Measurements from ENCODE around the gene CRIP1.

The CRIP1 gene, protein sequence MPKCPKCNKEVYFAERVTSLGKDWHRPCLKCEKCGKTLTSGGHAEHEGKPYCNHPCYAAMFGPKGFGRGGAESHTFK

DNA sequence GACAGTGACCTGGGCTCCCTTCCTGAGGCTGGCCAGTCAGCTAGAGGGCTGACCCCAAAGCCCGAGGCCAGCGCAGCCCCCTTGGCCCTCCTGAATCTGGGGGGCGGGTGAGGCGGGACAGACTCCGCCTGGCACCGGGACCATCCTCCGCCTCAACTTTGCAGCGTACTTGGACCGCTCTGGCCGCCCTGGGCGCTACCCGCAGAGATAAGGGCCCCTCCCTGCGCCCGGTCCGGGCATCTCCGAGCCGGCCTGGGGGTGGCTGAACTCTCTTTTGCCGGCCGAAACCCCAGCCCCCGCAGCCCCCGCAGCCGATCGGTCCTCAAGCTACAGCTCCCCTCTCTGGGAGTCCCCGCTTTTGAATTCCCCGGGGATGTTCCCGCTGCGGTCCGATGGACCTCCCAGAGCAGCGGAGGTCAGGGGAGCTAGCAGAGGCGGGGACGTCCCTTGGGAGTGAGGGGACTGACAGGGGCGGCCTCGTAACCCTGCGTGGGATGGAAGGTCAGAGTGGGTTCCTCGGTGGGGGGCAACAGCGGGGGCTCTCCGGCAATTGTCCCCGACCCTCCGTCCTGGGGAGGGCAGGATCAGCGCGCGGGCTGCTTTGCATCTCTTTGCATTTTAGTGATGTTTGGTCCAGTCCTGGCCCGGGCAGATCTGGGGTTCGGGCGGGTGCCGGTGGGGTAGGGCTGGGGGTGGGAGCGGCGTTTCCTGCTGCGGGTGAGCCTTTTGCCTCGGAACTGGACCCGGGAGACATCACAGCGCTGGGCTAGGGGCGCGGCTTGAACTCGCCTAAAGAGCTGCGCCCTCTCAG lies at the start of gene CRIP1:
CRIP1 (plus strand) TSS at position 724 of the 811 bp plus-strand sequence. CDS start 374 bp downstream, outside the sequence.
- Histone ChIP-seq H3K36me3 (ENCODE audit: control insufficient read depth in 2 of 2, insufficient read depth in 2 of 2, low read length in 2 of 2) (no peaks in the 10 kb centered on the region), H3K27ac (ENCODE audit: low read length) (peak within 1 kb of the TSS; percentile 53), H3K4me3 (ENCODE audit: low read length in 2 of 2) (peak within 1 kb of the TSS; percentile 17 to 78)

DNA sequence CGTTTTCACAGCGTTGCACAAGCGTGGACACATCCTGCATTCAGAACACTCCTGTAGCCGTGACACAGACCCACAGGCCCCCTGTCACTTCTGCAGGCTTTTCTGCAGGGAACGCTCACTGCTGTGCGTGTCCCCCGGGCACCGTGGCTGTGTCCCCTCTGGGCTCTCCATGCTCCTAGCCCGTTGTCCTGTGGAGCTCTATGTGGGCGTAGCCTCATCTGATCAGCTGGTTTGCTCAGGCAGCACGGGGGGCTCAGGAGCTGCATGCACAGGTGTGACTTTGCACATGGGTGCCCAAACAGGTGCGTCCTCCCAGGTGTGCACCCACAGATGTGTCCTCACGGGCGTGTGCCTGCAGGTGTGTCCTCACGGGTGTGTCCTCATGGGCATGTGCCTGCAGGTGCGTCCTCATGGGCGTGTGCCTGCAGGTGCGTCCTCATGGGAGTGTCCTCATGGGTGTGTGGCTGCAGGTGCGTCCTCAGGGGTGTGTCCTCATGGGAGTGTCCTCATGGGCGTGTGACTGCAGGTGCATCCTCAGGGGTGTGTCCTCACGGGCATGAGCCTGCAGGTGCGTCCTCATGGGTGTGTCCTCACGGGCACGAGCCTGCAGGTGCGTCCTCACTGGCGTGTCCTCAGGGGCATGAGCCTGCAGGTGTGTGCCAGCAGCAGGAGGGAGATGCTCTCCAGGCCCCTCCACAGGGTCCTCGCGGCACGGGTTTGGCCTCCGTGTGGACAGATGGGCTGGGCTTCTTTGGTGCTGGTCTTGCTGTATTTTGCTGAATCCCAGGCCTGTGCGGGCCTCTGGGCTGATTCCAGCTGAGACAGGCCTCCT lies 49.6 kb upstream of the CRIP1 start:
- Histone ChIP-seq H3K27me3 (ENCODE audit: control insufficient read depth in 1 of 2, insufficient read depth in 2 of 2, low read length in 2 of 2) (no peaks in the 10 kb centered on the region), H3K9me3 (ENCODE audit: control insufficient read depth in 2 of 2, low read length in 2 of 2) (no peaks in the 10 kb centered on the region), H3K36me3 (ENCODE audit: control insufficient read depth in 2 of 2, insufficient read depth in 2 of 2, low read length in 2 of 2) (peaks cover 0 to 5% of the 10 kb centered on the region in 2 donors), H3K27ac (ENCODE audit: low read length) (no peak overlapping the region), H3K4me1 (ENCODE audit: control insufficient read depth, insufficient read depth, low read length) (peaks cover 5% of the 10 kb centered on the region), H3K4me3 (ENCODE audit: low read length in 2 of 2) (no peak overlapping the region), H3K9ac (ENCODE audit: low read length in 2 of 2) (no peak overlapping the region)

More for the DNA sequence above, at the start of gene CRIP1:
- H3K4me1 ChIP-seq (ENCODE audit: control insufficient read depth, insufficient read depth, low read length): peaks cover 87% of the 10 kb centered on the region
- H3K27me3 ChIP-seq (ENCODE audit: control insufficient read depth in 1 of 2, insufficient read depth in 2 of 2, low read length in 2 of 2): peaks cover 2 to 19% of the 10 kb centered on the region in 2 donors
- H3K9me3 ChIP-seq (ENCODE audit: control insufficient read depth in 2 of 2, low read length in 2 of 2): no peaks in the 10 kb centered on the region
- H3K9ac ChIP-seq (ENCODE audit: low read length in 2 of 2): no peak within 1 kb of the TSS

DNA sequence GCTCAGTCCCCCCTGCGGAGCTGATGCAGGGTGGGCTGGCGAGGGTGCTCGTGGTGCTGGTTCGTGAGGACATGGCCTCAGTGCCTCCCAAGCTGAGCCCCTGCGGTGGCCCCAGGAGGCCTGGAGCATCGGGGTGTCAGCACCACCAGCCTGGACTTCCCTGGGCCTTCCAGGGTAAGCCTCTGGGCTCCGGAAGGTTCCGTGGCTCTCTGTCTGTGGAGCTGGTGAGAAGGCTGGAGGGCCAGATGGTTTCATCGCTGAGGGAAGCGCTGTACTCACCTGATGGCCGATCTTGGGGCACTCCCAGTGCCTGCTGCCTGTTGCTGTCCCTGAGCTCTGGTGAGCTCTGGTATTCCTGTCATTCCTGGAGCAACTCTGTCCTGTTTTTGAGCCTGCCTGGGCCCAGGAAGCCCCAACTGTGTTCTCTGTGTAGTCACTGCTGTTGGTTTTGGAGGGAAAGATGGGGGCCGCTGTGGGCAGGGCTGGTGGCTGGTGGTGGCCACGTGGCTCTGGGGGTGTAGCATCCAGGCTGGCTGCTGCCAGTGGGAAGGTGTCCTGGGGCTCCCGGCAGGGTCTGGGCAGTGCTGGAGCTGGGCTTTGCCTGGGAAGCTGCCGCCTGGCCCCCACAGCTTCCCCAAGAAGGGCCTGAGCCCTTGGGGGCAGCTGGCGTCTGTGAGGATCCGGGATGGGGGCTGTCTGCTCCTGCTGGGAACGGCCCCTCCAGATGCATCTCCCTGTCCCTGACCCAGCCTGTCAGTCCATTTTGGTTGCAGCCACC lies 48.8 kb upstream of the CRIP1 start:
- Histone ChIP-seq H3K4me3 (ENCODE audit: low read length in 2 of 2) (no peak overlapping the region), H3K9me3 (ENCODE audit: control insufficient read depth in 2 of 2, low read length in 2 of 2) (no peaks in the 10 kb centered on the region), H3K4me1 (ENCODE audit: control insufficient read depth, insufficient read depth, low read length) (peaks cover 5% of the 10 kb centered on the region), H3K27me3 (ENCODE audit: control insufficient read depth in 1 of 2, insufficient read depth in 2 of 2, low read length in 2 of 2) (no peaks in the 10 kb centered on the region), H3K9ac (ENCODE audit: low read length in 2 of 2) (no peak overlapping the region), H3K27ac (ENCODE audit: low read length) (no peak overlapping the region), H3K36me3 (ENCODE audit: control insufficient read depth in 2 of 2, insufficient read depth in 2 of 2, low read length in 2 of 2) (peaks cover 0 to 7% of the 10 kb centered on the region in 2 donors)

DNA sequence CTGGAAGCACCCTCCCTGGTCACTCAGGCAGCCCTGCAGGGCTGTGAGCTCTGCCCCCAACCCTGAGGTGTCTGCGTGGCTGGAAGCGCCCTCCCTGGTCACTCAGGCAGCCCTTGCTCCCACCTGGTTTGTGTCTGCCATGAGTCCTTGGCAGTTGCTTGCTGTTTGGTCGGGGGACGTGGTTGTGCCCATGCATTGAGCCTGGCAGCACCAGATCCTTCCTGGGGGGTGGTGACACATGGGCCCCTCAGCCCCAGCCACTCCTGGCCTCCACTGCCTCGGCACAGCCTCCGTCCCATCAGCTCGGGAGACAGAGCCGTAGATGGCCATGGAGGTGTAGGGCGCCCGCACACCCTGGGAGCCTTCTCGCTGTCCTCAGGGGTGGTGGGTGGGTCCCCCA lies 47.5 kb upstream of the CRIP1 start:
- no peak overlapping the region for H3K9ac ChIP-seq (ENCODE audit: low read length in 2 of 2)
- no peaks in the 10 kb centered on the region for H3K9me3 ChIP-seq (ENCODE audit: control insufficient read depth in 2 of 2, low read length in 2 of 2)
- H3K4me3 ChIP-seq (ENCODE audit: low read length in 2 of 2): no peak overlapping the region
- peaks cover 0 to 7% of the 10 kb centered on the region in 2 donors for H3K36me3 ChIP-seq (ENCODE audit: control insufficient read depth in 2 of 2, insufficient read depth in 2 of 2, low read length in 2 of 2)
- no peaks in the 10 kb centered on the region for H3K27me3 ChIP-seq (ENCODE audit: control insufficient read depth in 1 of 2, insufficient read depth in 2 of 2, low read length in 2 of 2)
- peaks cover 5% of the 10 kb centered on the region for H3K4me1 ChIP-seq (ENCODE audit: control insufficient read depth, insufficient read depth, low read length)
- no peak overlapping the region for H3K27ac ChIP-seq (ENCODE audit: low read length)

DNA sequence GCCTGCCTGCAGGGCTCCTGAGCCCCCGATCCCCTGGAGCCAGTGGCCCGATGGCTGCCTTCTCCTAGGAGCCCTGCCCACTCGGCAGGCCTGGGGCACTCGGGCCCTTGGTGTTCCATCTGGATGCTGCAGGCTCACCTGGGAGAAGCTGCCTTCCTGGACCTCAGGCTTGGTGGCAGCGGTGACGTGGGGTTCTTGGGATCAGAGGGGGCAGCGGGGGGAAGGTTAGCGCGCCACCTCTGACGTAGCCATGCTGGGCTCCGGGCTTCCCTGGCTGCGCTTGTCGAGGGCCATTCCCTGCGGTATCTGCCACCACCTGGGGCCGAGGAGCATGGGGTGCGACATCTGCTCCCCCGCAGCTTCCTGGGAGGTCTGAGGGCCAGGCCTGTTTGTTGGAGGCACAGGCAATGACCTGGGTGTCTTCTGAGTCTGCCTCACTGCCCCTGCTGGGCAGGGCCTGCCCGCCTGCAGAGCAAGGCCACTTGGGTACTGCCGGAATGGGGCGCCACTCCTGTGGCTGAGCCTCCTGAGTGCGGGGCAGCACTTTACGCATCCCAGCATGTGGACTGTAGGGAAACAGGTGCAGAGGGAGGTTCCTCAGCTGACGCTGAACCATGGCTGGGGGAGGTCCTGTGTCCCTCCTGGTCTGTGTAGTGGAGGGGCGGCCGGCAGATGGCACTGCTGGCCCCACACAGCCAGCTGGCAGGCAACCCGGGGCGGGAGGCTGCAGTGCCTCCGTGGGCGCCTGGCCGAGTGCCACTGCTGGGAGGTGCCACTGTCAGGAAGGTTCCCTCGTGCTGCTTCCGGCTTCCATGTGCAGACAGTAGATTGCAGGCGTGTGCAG lies 46.8 kb upstream of the CRIP1 start:
- no peak overlapping the region for H3K4me3 ChIP-seq (ENCODE audit: low read length in 2 of 2)
- H3K9ac ChIP-seq (ENCODE audit: low read length in 2 of 2): no peak overlapping the region
- no peak overlapping the region for H3K27ac ChIP-seq (ENCODE audit: low read length)
- H3K4me1 ChIP-seq (ENCODE audit: control insufficient read depth, insufficient read depth, low read length): peaks cover 5% of the 10 kb centered on the region
- H3K27me3 ChIP-seq (ENCODE audit: control insufficient read depth in 1 of 2, insufficient read depth in 2 of 2, low read length in 2 of 2): no peaks in the 10 kb centered on the region
- peaks cover 0 to 7% of the 10 kb centered on the region in 2 donors for H3K36me3 ChIP-seq (ENCODE audit: control insufficient read depth in 2 of 2, insufficient read depth in 2 of 2, low read length in 2 of 2)
- H3K9me3 ChIP-seq (ENCODE audit: control insufficient read depth in 2 of 2, low read length in 2 of 2): no peaks in the 10 kb centered on the region

DNA sequence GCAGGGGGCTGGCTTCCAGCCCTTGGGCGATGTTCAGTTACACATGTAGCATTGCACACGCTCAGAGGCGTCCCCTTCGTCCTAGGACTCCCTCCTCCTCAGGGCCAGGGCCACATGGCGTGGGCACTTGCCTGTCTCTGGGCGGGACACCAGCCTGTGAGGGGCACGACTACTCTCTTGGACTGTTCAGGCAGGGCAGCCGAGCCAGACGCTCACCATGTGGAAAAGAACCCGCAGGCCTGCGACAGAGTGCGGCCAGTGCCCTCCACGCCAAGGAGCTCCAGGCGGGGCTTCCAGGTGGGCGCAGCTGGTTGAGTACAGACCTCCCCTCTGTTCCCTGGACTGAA lies 46.2 kb upstream of the CRIP1 start:
- H3K4me3 ChIP-seq (ENCODE audit: low read length in 2 of 2): no peak overlapping the region
- no peaks in the 10 kb centered on the region for H3K9me3 ChIP-seq (ENCODE audit: control insufficient read depth in 2 of 2, low read length in 2 of 2)
- H3K27me3 ChIP-seq (ENCODE audit: control insufficient read depth in 1 of 2, insufficient read depth in 2 of 2, low read length in 2 of 2): no peaks in the 10 kb centered on the region
- peaks cover 5% of the 10 kb centered on the region for H3K4me1 ChIP-seq (ENCODE audit: control insufficient read depth, insufficient read depth, low read length)
- H3K36me3 ChIP-seq (ENCODE audit: control insufficient read depth in 2 of 2, insufficient read depth in 2 of 2, low read length in 2 of 2): peaks cover 0 to 7% of the 10 kb centered on the region in 2 donors
- no peak overlapping the region for H3K27ac ChIP-seq (ENCODE audit: low read length)
- H3K9ac ChIP-seq (ENCODE audit: low read length in 2 of 2): no peak overlapping the region

DNA sequence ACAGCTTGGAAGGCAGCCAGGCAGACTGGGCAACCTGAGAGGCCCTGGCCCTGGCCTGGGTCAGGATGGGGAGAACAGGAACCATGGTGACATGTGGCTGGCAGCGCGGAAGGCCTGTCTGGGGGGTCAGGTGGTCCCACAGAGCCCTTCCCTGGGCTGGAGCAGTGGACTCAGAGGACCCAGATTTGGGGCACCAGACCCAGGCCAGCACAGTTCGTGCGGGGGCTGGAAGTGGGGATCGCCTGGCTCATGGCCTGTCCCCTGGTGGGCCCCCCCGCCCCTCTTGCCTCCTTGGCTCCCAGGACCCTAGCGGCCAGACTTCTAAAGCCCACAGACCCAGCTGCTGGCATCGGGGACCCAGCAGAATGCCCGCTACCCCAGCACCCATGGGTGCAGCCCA lies 45.7 kb upstream of the CRIP1 start:
- Histone ChIP-seq H3K27ac (ENCODE audit: low read length) (no peak overlapping the region), H3K36me3 (ENCODE audit: control insufficient read depth in 2 of 2, insufficient read depth in 2 of 2, low read length in 2 of 2) (peaks cover 0 to 7% of the 10 kb centered on the region in 2 donors), H3K4me3 (ENCODE audit: low read length in 2 of 2) (no peak overlapping the region), H3K9ac (ENCODE audit: low read length in 2 of 2) (no peak overlapping the region), H3K9me3 (ENCODE audit: control insufficient read depth in 2 of 2, low read length in 2 of 2) (no peaks in the 10 kb centered on the region), H3K4me1 (ENCODE audit: control insufficient read depth, insufficient read depth, low read length) (peaks cover 5% of the 10 kb centered on the region), H3K27me3 (ENCODE audit: control insufficient read depth in 1 of 2, insufficient read depth in 2 of 2, low read length in 2 of 2) (no peaks in the 10 kb centered on the region)

DNA sequence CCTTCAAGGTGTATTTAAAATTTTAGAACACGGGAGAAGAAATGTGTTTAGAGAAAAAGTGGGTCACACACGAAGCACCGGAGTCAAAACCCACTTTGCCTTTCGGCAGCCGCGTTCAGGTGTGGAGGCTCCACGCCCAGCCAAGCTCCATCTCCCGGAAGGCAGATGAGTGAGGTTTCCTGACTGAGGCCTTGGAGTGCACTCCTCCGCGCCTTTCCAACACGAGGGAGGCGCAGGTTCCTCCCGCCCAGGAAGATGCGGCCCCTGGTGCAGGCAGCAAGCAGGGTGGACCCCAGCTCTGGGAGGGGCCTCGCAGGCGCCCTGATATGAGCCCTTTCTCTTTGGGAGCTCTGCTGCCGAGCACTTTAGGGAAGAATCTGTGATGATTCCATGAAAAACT lies 44.6 kb upstream of the CRIP1 start:
- Histone ChIP-seq H3K36me3 (ENCODE audit: control insufficient read depth in 2 of 2, insufficient read depth in 2 of 2, low read length in 2 of 2) (peaks cover 0 to 6% of the 10 kb centered on the region in 2 donors), H3K9me3 (ENCODE audit: control insufficient read depth in 2 of 2, low read length in 2 of 2) (no peaks in the 10 kb centered on the region), H3K27me3 (ENCODE audit: control insufficient read depth in 1 of 2, insufficient read depth in 2 of 2, low read length in 2 of 2) (no peaks in the 10 kb centered on the region), H3K4me1 (ENCODE audit: control insufficient read depth, insufficient read depth, low read length) (peaks cover 5% of the 10 kb centered on the region), H3K9ac (ENCODE audit: low read length in 2 of 2) (no peak overlapping the region), H3K4me3 (ENCODE audit: low read length in 2 of 2) (no peak overlapping the region), H3K27ac (ENCODE audit: low read length) (no peak overlapping the region)

DNA sequence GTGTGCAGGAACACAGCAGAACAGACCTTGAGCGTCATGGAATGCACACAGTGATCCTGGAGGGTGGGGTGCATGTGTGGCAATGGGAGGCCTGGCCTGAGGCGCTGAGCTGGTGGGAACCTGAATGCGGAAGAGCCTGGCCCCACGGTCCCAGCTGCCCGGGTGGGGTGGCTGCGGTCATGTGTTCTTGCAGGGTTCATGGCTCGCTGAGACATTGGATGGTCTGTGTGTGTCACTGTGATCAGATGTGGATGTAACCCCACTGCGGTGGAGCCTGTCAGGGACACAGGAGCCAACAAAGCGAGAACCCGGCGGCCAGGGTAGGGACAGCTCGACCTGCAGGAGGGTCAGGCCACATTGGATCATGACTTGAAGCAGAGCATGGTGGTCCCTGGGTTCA lies 43.9 kb upstream of the CRIP1 start:
- Histone ChIP-seq H3K9me3 (ENCODE audit: control insufficient read depth in 2 of 2, low read length in 2 of 2) (no peaks in the 10 kb centered on the region), H3K9ac (ENCODE audit: low read length in 2 of 2) (no peak overlapping the region), H3K27me3 (ENCODE audit: control insufficient read depth in 1 of 2, insufficient read depth in 2 of 2, low read length in 2 of 2) (no peaks in the 10 kb centered on the region), H3K4me3 (ENCODE audit: low read length in 2 of 2) (no peak overlapping the region), H3K36me3 (ENCODE audit: control insufficient read depth in 2 of 2, insufficient read depth in 2 of 2, low read length in 2 of 2) (peaks cover 0 to 6% of the 10 kb centered on the region in 2 donors), H3K4me1 (ENCODE audit: control insufficient read depth, insufficient read depth, low read length) (no peaks in the 10 kb centered on the region), H3K27ac (ENCODE audit: low read length) (no peak overlapping the region)

DNA sequence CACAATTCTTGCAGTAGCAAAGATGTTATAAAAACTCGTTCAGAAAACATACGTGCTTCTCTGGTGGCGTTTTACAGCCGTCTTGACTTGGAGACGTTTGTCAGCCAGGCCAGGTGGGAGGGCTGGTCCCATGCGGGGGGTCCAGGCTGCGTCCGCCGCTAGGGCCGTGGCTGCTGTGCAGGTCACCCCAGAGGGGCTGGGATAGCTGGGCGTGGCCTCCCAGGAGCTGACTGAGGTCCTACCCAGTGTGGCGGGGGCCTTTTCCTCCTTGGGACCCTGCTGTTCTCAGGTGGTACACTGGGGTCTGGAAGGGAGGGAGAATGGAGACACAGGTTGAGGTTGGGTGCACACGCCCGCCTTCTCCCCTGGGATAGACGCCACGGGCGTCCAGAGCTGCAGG lies 41.8 kb upstream of the CRIP1 start:
- Histone ChIP-seq H3K9me3 (ENCODE audit: control insufficient read depth in 2 of 2, low read length in 2 of 2) (no peaks in the 10 kb centered on the region), H3K9ac (ENCODE audit: low read length in 2 of 2) (no peak overlapping the region), H3K27ac (ENCODE audit: low read length) (no peak overlapping the region), H3K27me3 (ENCODE audit: control insufficient read depth in 1 of 2, insufficient read depth in 2 of 2, low read length in 2 of 2) (no peaks in the 10 kb centered on the region), H3K4me3 (ENCODE audit: low read length in 2 of 2) (no peak overlapping the region), H3K36me3 (ENCODE audit: control insufficient read depth in 2 of 2, insufficient read depth in 2 of 2, low read length in 2 of 2) (peaks cover 0 to 4% of the 10 kb centered on the region in 2 donors), H3K4me1 (ENCODE audit: control insufficient read depth, insufficient read depth, low read length) (peaks cover 11% of the 10 kb centered on the region)
